K562 (cell line): ENCODE data around the gene KCNJ10.

Source experiments
- CBFA2T2 ChIP-seq: fragments of 450-650 bp; conservative IDR thresholded peaks from 2 replicates; pipeline ENCODE4 v1.6.1; 2017; ENCODE audit warnings: mild to moderate bottlenecking
- CREM ChIP-seq: IDR thresholded peaks from 2 replicates; pipeline ENCODE4 v1.6.1; 2014; ENCODE audit warnings: antibody characterized with exemption, low read depth
- ELF4 ChIP-seq: fragments of 450-650 bp; formaldehyde crosslinking; IDR thresholded peaks from 2 replicates; pipeline ENCODE4 v1.4.0; 2022; ENCODE audit warnings: missing genetic modification characterization
- MBD2 ChIP-seq: sonication (generic); IDR thresholded peaks from 2 replicates; pipeline ENCODE4 v1.6.1; 2016; ENCODE audit warnings: low read depth, borderline replicate concordance
- MYNN ChIP-seq, 2 experiments: sonication (generic); formaldehyde crosslinking in 1 of 2; IDR thresholded peaks; 2 replicates each; pipeline versions ENCODE4 v1.5.0 to v1.6.1; 2016 to 2020; ENCODE audit warnings: antibody characterized with exemption in 1 of 2, missing genetic modification reagents in 1 of 2
- ZBTB7A ChIP-seq: IDR thresholded peaks from 2 replicates; pipeline ENCODE4 v1.6.1; 2011; ENCODE audit warnings: low read depth, mild to moderate bottlenecking, low read length, moderate library complexity, borderline replicate concordance; ENCODE audit not compliant: control insufficient read depth
- ZNF561 ChIP-seq: fragments of 450-650 bp; formaldehyde crosslinking; conservative IDR thresholded peaks from 2 replicates; pipeline ENCODE4 v1.4.0; 2020; ENCODE audit warnings: mild to moderate bottlenecking, moderate library complexity
- ZNF707 ChIP-seq: fragments of 250-450 bp; sonication (Bioruptor Pico); conservative IDR thresholded peaks from 2 replicates; pipeline ENCODE4 v1.8.0; 2022; ENCODE audit warnings: inconsistent platforms, mild to moderate bottlenecking, moderate library complexity
- TF ChIP-seq, protein P1 (sequence below): fragments of 450-650 bp; IDR thresholded peaks from 2 replicates; pipeline ENCODE4 v1.6.1; 2016; ENCODE audit warnings: antibody characterized with exemption
- TF ChIP-seq, protein P2 (sequence below): fragments of 200-600 bp; sonication (generic); IDR thresholded peaks from one replicate; pipeline ENCODE4 v1.6.1; 2012; ENCODE audit warnings: mild to moderate bottlenecking, low read depth, low read length, inconsistent platforms
- TF ChIP-seq, protein P3 (sequence below): fragments of 450-650 bp; IDR thresholded peaks from 2 replicates; pipeline ENCODE4 v1.6.1; 2016; ENCODE audit warnings: missing biosample characterization, missing genetic modification characterization

DNA sequence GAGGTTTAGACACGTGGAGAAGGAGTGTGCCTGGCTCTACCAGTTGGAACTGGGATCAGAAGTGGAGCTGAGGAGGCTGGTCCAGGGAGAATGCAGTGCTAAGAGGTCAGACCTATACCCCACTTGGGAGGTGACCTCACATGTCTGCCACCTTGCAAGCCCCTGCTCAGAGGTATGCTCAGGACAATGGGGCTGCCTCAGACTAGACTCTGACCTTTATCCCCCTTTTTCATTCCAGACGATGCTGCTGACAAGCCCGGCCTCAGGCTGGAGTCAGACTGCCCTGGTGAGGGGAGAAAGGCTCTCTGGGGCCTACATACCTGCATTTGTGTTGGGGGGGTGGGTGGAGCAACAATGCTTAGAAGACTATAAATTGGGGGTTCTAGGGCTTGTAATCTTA lies 5.2 kb downstream of the KCNJ10 start:
- TF ChIP-seq ZNF561 (CRISPR knock-in tag) (no peak), ZNF707 (CRISPR knock-in tag) (no peak), ELF4 (CRISPR knock-in tag) (no peak), CREM (no peak), MBD2 (no peak), MYNN (IDR thresholded peaks at IDR 0.05) (no peak), MYNN (CRISPR knock-in tag; IDR thresholded peaks at IDR 0.05) (no peak), CBFA2T2 (no peak), ZBTB7A (no peak)
- TF ChIP-seq, protein P1, sequence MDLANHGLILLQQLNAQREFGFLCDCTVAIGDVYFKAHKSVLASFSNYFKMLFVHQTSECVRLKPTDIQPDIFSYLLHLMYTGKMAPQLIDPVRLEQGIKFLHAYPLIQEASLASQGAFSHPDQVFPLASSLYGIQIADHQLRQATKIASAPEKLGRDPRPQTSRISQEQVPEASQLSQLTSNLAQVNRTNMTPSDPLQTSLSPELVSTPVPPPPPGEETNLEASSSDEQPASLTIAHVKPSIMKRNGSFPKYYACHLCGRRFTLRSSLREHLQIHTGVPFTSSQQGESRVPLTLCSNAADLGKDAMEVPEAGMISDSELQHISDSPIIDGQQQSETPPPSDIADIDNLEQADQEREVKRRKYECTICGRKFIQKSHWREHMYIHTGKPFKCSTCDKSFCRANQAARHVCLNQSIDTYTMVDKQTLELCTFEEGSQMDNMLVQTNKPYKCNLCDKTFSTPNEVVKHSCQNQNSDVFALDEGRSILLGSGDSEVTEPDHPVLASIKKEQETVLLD, result no peak
- TF ChIP-seq, protein P2, sequence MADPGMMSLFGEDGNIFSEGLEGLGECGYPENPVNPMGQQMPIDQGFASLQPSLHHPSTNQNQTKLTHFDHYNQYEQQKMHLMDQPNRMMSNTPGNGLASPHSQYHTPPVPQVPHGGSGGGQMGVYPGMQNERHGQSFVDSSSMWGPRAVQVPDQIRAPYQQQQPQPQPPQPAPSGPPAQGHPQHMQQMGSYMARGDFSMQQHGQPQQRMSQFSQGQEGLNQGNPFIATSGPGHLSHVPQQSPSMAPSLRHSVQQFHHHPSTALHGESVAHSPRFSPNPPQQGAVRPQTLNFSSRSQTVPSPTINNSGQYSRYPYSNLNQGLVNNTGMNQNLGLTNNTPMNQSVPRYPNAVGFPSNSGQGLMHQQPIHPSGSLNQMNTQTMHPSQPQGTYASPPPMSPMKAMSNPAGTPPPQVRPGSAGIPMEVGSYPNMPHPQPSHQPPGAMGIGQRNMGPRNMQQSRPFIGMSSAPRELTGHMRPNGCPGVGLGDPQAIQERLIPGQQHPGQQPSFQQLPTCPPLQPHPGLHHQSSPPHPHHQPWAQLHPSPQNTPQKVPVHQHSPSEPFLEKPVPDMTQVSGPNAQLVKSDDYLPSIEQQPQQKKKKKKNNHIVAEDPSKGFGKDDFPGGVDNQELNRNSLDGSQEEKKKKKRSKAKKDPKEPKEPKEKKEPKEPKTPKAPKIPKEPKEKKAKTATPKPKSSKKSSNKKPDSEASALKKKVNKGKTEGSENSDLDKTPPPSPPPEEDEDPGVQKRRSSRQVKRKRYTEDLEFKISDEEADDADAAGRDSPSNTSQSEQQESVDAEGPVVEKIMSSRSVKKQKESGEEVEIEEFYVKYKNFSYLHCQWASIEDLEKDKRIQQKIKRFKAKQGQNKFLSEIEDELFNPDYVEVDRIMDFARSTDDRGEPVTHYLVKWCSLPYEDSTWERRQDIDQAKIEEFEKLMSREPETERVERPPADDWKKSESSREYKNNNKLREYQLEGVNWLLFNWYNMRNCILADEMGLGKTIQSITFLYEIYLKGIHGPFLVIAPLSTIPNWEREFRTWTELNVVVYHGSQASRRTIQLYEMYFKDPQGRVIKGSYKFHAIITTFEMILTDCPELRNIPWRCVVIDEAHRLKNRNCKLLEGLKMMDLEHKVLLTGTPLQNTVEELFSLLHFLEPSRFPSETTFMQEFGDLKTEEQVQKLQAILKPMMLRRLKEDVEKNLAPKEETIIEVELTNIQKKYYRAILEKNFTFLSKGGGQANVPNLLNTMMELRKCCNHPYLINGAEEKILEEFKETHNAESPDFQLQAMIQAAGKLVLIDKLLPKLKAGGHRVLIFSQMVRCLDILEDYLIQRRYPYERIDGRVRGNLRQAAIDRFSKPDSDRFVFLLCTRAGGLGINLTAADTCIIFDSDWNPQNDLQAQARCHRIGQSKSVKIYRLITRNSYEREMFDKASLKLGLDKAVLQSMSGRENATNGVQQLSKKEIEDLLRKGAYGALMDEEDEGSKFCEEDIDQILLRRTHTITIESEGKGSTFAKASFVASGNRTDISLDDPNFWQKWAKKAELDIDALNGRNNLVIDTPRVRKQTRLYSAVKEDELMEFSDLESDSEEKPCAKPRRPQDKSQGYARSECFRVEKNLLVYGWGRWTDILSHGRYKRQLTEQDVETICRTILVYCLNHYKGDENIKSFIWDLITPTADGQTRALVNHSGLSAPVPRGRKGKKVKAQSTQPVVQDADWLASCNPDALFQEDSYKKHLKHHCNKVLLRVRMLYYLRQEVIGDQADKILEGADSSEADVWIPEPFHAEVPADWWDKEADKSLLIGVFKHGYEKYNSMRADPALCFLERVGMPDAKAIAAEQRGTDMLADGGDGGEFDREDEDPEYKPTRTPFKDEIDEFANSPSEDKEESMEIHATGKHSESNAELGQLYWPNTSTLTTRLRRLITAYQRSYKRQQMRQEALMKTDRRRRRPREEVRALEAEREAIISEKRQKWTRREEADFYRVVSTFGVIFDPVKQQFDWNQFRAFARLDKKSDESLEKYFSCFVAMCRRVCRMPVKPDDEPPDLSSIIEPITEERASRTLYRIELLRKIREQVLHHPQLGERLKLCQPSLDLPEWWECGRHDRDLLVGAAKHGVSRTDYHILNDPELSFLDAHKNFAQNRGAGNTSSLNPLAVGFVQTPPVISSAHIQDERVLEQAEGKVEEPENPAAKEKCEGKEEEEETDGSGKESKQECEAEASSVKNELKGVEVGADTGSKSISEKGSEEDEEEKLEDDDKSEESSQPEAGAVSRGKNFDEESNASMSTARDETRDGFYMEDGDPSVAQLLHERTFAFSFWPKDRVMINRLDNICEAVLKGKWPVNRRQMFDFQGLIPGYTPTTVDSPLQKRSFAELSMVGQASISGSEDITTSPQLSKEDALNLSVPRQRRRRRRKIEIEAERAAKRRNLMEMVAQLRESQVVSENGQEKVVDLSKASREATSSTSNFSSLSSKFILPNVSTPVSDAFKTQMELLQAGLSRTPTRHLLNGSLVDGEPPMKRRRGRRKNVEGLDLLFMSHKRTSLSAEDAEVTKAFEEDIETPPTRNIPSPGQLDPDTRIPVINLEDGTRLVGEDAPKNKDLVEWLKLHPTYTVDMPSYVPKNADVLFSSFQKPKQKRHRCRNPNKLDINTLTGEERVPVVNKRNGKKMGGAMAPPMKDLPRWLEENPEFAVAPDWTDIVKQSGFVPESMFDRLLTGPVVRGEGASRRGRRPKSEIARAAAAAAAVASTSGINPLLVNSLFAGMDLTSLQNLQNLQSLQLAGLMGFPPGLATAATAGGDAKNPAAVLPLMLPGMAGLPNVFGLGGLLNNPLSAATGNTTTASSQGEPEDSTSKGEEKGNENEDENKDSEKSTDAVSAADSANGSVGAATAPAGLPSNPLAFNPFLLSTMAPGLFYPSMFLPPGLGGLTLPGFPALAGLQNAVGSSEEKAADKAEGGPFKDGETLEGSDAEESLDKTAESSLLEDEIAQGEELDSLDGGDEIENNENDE, result no peak
- TF ChIP-seq, protein P3, sequence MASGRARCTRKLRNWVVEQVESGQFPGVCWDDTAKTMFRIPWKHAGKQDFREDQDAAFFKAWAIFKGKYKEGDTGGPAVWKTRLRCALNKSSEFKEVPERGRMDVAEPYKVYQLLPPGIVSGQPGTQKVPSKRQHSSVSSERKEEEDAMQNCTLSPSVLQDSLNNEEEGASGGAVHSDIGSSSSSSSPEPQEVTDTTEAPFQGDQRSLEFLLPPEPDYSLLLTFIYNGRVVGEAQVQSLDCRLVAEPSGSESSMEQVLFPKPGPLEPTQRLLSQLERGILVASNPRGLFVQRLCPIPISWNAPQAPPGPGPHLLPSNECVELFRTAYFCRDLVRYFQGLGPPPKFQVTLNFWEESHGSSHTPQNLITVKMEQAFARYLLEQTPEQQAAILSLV (tag), result no peak
